ENCODE measurements around the gene TNIP2. TPM values are rescaled to one million over a fixed set of nuclear protein-coding genes. Genes with fewer than 3 reads are reported as not detected.

TNIP2 gene
- total RNA-seq, 2 donors from 2014 or later = 33.1 to 36.5 TPM

DNA sequence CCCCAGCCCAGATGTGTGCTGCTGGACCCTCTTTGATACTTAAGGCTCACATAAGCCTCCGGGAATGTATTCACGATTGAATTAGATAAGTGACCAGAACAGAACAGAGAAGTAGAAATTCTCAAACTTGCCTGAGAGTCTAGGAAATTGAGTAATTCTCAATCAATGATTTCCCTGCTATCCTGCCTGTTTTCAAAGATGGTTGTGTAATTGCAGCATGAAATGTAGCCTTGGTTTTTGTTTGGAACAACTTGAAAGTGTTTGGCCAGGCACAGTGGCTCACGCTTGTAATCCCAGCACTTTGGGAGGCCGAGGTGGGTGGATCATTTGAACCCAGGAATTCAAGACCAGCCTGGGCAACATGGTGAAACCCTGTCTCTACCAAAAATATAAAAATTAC lies 41.2 kb downstream of the TNIP2 start:
- H3K27ac ChIP-seq (ENCODE audit: low read depth, low read length) = no peak overlapping the region
- Mint-ChIP-seq H3K36me3 (ENCODE audit: low read depth) (peaks cover 61% of the 10 kb centered on the region), H3K27ac (no peak overlapping the region), H3K27me3 (ENCODE audit: insufficient read depth) (no peaks in the 10 kb centered on the region), H3K4me3 (no peak overlapping the region), H3K9me3 (no peaks in the 10 kb centered on the region), H3K4me1 (no peaks in the 10 kb centered on the region)
- TF ChIP-seq, protein P1, sequence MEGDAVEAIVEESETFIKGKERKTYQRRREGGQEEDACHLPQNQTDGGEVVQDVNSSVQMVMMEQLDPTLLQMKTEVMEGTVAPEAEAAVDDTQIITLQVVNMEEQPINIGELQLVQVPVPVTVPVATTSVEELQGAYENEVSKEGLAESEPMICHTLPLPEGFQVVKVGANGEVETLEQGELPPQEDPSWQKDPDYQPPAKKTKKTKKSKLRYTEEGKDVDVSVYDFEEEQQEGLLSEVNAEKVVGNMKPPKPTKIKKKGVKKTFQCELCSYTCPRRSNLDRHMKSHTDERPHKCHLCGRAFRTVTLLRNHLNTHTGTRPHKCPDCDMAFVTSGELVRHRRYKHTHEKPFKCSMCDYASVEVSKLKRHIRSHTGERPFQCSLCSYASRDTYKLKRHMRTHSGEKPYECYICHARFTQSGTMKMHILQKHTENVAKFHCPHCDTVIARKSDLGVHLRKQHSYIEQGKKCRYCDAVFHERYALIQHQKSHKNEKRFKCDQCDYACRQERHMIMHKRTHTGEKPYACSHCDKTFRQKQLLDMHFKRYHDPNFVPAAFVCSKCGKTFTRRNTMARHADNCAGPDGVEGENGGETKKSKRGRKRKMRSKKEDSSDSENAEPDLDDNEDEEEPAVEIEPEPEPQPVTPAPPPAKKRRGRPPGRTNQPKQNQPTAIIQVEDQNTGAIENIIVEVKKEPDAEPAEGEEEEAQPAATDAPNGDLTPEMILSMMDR (conservative IDR thresholded peaks at IDR 0.05) = no peak
- no peaks in the 10 kb centered on the region for H3K4me1 ChIP-seq (ENCODE audit: control insufficient read depth, insufficient read depth, low read length)
- H3K4me3 ChIP-seq (ENCODE audit: low read length) = no peak overlapping the region
- no peaks in the 10 kb centered on the region for H3K27me3 ChIP-seq (ENCODE audit: control insufficient read depth, insufficient read depth, low read length, poor library complexity, severe bottlenecking)
- DNase-seq = no peak
- WGBS, 2 experiments (ENCODE audit: insufficient coverage in 1 of 2, insufficient read length in 1 of 2) = 89 to 95% methylated on average over 3 to 4 of the region's 4 CpGs
- peaks cover 61% of the 10 kb centered on the region for H3K36me3 ChIP-seq (ENCODE audit: control insufficient read depth, insufficient read depth, low read length)
- no peaks in the 10 kb centered on the region for H3K9me3 ChIP-seq (ENCODE audit: control insufficient read depth, low read length)
- H3K9ac ChIP-seq (ENCODE audit: extremely low read depth, low read length, poor library complexity, severe bottlenecking) = no peak overlapping the region

DNA sequence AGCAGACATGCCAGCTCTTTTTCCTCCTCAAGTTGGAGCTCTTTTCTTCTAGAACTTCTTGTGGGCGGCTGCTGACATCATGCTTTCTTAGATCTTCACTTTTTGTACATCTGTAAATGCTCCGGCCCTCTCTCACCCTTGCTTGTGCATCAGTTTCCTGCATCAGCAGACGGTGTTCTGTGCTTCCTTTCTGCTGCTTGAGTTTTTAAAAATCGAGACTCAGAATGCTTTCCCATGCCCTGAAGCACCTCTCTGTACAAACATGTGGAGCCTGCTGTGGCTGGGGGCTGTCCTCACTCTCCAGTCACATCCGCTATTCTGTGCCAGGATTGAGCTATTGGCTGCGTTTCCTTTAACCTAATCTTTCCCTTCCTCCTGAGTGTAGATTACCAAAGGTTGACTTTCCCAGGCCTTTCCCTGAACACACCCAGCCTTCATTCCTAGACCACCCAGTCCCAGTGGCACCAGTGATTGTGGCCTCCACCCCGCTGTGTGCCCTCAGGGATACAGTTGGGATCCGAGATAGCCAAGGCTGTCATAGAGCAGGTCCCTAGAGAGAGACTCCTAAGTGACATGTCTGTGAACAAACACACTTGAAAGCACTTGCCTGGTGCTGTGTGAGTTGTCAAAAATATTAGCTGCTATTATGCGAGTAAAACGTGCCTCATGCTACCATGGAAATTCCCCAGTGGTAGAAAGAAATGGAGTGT lies 41.9 kb downstream of the TNIP2 start:
- H3K9me3 Mint-ChIP-seq = no peaks in the 10 kb centered on the region
- Histone ChIP-seq H3K36me3 (ENCODE audit: control insufficient read depth, insufficient read depth, low read length) (peaks cover 62% of the 10 kb centered on the region), H3K27ac (ENCODE audit: low read depth, low read length) (no peak overlapping the region), H3K9me3 (ENCODE audit: control insufficient read depth, low read length) (no peaks in the 10 kb centered on the region), H3K9ac (ENCODE audit: extremely low read depth, low read length, poor library complexity, severe bottlenecking) (no peak overlapping the region), H3K4me3 (ENCODE audit: low read length) (no peak overlapping the region), H3K27me3 (ENCODE audit: control insufficient read depth, insufficient read depth, low read length, poor library complexity, severe bottlenecking) (no peaks in the 10 kb centered on the region), H3K4me1 (ENCODE audit: control insufficient read depth, insufficient read depth, low read length) (no peaks in the 10 kb centered on the region)
- no peaks in the 10 kb centered on the region for H3K4me1 Mint-ChIP-seq
- no peaks in the 10 kb centered on the region for H3K27me3 Mint-ChIP-seq (ENCODE audit: insufficient read depth)
- TF ChIP-seq, protein P1 (conservative IDR thresholded peaks at IDR 0.05) = no peak
- no peak for DNase-seq
- H3K4me3 Mint-ChIP-seq = no peak overlapping the region
- H3K27ac Mint-ChIP-seq = no peak overlapping the region
- 92 to 99% methylated on average over 9 to 10 of the region's 10 CpGs for WGBS, 2 experiments (ENCODE audit: insufficient coverage in 1 of 2, insufficient read length in 1 of 2)
- peaks cover 63% of the 10 kb centered on the region for H3K36me3 Mint-ChIP-seq (ENCODE audit: low read depth)

DNA sequence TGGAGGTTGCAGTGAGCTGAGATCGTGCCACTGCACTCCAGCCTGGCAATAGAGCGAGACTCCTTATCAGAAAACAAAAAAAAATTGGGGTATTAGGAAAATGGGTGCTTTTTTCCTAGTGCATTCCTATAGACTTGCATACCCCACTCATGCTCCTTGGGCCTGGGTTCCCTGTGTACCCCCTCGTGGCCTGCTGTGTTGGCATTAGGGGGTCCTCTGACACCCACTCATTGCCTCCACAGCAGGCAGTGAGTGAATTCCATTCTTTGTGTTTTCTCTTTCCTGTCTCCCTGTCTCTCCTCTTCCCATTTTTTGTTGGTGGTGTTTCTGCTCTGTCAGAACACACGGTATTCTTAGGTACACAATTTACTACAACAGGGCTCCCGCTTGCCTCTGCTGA lies 42.8 kb downstream of the TNIP2 start:
- Mint-ChIP-seq H3K27me3 (ENCODE audit: insufficient read depth) (no peaks in the 10 kb centered on the region), H3K9me3 (no peaks in the 10 kb centered on the region), H3K27ac (no peak overlapping the region), H3K36me3 (ENCODE audit: low read depth) (peaks cover 55% of the 10 kb centered on the region), H3K4me1 (no peaks in the 10 kb centered on the region), H3K4me3 (no peak overlapping the region)
- no peaks in the 10 kb centered on the region for H3K9me3 ChIP-seq (ENCODE audit: control insufficient read depth, low read length)
- TF ChIP-seq, protein P1 (conservative IDR thresholded peaks at IDR 0.05) = no peak
- H3K4me3 ChIP-seq (ENCODE audit: low read length) = no peak overlapping the region
- WGBS, 2 experiments (ENCODE audit: insufficient coverage in 1 of 2, insufficient read length in 1 of 2) = 93 to 94% methylated on average over 3 to 5 of the region's 5 CpGs
- peaks cover 57% of the 10 kb centered on the region for H3K36me3 ChIP-seq (ENCODE audit: control insufficient read depth, insufficient read depth, low read length)
- no peaks in the 10 kb centered on the region for H3K27me3 ChIP-seq (ENCODE audit: control insufficient read depth, insufficient read depth, low read length, poor library complexity, severe bottlenecking)
- H3K9ac ChIP-seq (ENCODE audit: extremely low read depth, low read length, poor library complexity, severe bottlenecking) = no peak overlapping the region
- no peaks in the 10 kb centered on the region for H3K4me1 ChIP-seq (ENCODE audit: control insufficient read depth, insufficient read depth, low read length)
- no peak for DNase-seq
- no peak overlapping the region for H3K27ac ChIP-seq (ENCODE audit: low read depth, low read length)
